OCI-LY1 (cell line): ENCODE results near the gene ACTA1.

Experiments
- CTCF ChIP-seq: fragments of 200-600 bp; sonication (generic), shearing (Covaris generic); IDR thresholded peaks from 2 replicates; pipeline ENCODE4 v1.5.1; 2017; ENCODE audit warnings: mild to moderate bottlenecking, antibody characterized with exemption, low read length, moderate library complexity, mixed read lengths
- EZH2 ChIP-seq: fragments of 200-600 bp; sonication (generic), shearing (Covaris generic); IDR thresholded peaks from 2 replicates; pipeline ENCODE4 v1.8.0; 2017; ENCODE audit warnings: borderline replicate concordance, mixed run types, mild to moderate bottlenecking, antibody characterized with exemption, low read length, moderate library complexity, mixed read lengths

GRCh38 chr1:229445828-229446227 is 11.9 kb upstream of the ACTA1 start:
- TF ChIP-seq EZH2 (no peak), CTCF (no peak)
